CD4-positive, alpha-beta T cell treated with Interleukin-6 at 100 ng/mL for 8 hours (primary cell): ENCODE measurements around the gene IGF1R.
A peak's percentile ranks its signal among the peaks of the same experiment; 100 is the strongest.

Source experiments
- DNase-seq: peaks from one replicate; pipeline ENCODE4 v3.0.0-alpha.2; 2020; ENCODE audit warnings: mixed read lengths, low spot score

The IGF1R gene

DNA sequence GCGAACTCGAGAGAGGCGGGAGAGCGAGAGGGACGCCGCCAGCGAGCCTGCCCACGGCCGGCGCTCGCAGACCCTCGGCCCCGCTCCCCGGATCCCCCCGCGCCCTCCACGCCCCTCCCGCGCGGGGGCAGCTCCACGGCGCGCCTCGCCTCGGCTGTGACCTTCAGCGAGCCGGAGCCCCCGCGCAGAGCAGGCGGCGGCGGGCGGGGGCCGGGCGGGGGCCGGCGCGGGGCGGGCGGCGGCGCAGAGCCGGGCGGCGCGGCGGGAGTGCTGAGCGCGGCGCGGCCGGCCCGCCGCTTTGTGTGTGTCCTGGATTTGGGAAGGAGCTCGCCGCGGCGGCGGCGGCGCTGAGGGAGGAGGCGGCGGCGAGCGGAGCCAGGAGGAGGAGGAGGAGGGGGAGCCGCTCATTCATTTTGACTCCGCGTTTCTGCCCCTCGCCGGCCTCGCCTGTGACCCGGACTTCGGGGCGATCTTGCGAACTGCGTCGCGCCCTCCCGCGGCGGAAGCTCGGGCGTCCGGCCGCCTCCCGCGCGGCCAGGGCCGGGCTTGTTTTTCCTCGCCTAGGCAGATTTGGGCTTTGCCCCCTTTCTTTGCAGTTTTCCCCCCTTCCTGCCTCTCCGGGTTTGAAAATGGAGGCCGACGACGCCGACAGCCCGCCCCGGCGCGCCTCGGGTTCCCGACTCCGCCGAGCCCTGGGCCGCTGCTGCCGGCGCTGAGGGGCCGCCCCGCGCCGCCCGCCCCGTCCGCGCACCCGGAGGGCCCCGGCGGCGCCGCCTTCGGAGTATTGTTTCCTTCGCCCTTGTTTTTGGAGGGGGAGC, 524 bp downstream of the IGF1R start:
- peak; percentile 9 for DNase-seq

- peak; percentile 14 for DNase-seq
These were observed 1.4 kb downstream of the IGF1R start for GRCh38 chr15:98649472-98650416.

DNA sequence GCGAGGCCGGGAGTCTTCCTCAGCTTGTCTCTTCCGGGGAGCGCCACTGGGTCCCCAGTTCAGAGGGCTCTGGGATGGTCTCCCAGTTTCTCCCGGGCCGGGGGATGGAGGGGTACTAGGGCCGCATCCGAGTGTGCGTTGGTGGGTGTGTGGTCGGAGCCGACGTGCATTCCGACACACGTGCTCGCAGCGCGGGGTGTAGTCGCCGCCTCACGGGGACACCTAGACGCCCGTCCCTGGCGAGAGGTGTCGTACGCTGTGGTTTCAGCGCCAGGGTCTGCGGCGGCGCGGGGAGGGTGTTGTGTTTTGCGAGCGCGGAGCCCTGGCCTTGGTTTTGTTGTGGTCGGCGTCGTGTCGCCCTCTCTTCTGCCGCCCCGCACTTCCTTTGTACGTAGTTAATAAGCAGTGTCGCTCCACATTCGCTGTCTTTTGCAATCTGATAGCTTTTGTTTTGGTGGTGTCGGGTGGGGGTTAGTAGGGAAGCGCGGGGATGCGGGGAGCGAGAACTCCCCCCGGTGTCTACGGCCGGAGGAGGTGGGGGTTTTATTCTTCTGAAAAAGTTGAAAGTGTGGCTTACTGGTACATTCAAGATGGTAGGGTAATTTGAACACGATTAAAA, 2.2 kb downstream of the IGF1R start:
- DNase-seq, result peak; percentile 36

DNA sequence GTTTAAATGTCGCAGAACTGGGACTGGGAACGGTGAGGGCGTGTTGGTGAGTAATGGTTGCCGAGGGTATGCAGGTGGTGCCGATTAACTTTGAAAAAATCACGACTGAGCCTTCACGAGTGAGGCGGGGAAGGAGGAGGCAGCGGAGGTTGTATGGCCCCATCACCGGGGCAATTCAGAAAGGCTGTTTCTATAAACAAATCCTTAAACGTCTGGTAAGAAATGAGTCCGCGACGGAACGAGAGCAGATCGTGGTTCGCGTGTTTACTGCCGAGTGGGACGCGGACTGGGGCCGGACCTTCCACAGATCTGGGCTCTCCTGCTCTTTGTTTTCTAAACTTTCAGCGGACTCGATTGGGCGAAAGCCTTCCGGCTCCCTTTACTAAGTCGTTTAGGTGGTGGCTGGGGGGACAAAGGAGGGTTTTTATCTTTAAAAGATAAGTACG, 2.7 kb downstream of the IGF1R start:
- peak; percentile 9 for DNase-seq

DNA sequence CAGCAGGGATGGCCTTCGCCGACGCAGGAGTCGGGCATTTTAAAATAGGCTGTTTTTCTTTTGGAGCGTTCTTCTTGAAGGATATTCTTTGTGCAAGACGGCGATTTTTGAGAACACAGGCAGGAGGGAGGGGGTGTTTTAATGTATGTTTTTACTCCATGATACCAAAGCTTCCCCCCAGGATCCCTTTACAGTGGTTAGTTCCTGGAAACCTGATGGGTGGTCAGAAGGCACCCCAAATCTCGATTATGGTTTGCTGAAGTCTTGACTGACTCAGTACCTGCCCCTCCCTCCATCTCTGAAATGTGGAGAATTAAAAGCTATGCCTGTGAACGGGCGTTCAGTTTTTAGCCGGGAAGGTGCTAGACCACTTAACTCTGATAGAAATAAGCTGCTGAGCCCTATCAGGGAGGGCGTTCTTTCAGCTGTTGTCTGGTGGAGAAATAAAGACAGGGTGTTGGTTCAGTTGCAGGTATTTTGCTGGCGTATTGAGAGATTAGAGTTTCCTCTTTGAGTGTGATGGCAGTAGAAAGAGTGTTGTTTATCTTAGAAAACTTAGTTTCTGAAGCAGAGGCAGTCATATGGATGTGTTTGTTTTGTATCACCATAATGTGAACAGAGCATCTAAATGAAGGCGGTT, 3.4 kb downstream of the IGF1R start:
- peak; percentile 14 for DNase-seq

DNA sequence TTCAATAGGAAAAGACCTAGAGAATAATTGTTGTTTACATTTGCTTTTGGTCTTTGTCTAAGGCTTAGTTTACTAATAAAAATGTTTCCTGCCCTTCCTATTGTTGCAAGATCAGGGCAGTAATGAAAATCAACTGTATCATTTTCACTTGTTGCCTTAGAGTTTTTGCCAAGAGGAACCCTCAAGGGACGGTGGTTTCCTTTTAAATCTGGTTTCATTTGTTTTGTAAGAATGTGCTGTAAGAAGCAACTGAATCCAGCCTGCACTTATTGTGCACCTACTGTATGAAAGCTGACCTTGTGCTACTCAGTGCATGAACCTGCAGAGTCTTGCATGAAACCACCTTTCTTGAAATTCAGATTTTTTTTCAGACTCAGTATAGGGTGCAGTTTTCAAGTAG, 5.3 kb downstream of the IGF1R start:
- no peak for DNase-seq

GRCh38 chr15:98654790-98655360, 6.5 kb downstream of the IGF1R start:
- no peak for DNase-seq

- no peak for DNase-seq
These were observed 7.4 kb downstream of the IGF1R start for GRCh38 chr15:98655732-98656131.

GRCh38 chr15:98657721-98658120, 9.4 kb downstream of the IGF1R start:
- DNase-seq, result no peak

DNA sequence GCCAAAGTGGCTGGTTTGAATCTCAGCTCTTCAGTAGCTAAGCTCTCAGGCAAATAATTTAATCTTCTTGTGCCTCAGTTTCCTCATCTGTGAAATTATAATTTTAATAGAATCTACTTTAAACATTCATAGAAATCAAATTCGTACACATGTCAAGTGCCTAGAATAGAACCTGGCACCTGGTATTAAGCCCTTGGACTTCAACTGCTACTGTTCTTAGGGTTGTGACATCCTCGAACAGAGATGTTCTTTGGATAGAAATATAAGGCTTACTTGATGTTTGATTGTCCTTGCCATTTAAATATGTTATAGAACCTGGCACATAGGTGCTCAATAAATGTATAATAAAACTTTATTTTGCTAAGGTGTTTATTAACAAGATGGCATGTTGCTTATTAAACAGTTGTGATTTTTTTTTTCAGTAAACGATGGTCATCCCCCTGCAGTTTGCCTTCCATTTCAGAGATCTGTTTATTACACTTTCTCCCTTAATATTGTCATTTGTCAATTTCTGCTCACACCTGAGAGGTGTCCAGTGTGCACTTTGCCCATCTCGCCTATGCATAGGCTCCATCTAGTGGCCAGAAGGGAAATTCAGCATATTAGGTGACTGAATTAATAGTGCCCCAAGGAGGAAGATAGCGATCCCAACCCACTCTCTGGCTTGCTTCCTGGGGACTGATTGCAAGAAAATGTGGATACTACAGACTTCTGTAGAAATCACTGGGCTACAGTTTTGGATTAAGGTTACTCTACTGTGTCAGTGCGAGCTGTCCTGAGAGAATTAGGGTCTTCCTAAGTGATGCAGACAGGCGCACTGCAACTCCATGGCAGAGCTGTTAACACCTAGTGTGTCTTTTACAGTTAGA, 10.7 kb downstream of the IGF1R start:
- DNase-seq, result peak; percentile 46

DNA sequence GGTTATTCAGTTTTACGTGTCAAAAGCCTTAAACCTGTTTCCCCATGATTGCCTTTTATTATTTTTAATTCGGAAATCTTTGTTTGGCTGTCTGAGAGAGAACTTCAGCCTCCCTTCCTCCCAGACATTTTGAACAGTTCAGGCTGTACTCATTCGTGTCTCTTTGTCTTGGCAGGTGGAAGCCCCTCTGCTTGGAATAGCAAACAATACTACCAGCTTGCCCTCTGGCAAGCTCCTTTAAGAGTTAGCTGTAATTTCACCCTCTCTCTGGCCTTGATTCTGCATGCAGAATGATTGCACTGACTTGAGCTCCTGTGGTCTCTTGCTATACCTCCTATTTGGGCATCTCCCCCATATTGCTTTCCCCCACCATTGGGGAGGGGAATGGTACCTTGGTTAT, 11.7 kb downstream of the IGF1R start:
- no peak for DNase-seq

- no peak for DNase-seq
These were observed 14.7 kb downstream of the IGF1R start for GRCh38 chr15:98663045-98663444.

GRCh38 chr15:98663606-98664005, 15.3 kb downstream of the IGF1R start:
- DNase-seq, result no peak

DNA sequence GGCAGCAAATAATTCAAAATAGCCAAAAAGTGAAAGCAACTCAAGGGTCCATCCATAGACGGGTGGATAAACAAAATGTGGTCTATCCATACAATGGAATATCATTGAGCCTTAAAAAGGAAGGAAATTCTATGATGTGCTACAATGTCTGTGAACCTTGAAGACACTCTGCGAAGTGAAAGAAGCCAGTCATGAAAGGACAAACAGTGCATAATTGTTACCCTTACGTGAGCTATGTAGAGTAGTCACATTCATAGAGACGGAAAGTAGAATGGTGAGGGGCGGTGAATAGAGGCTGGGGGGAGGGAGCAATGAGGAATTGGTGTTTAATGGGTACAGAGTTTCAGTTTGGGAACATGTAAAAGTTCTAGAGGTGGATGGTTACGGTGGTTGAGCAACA, 18.1 kb downstream of the IGF1R start:
- no peak for DNase-seq

GRCh38 chr15:98666841-98667240, 18.5 kb downstream of the IGF1R start:
- DNase-seq, result no peak

- DNase-seq, result no peak
These were observed 19.3 kb downstream of the IGF1R start for GRCh38 chr15:98667521-98668179.

DNA sequence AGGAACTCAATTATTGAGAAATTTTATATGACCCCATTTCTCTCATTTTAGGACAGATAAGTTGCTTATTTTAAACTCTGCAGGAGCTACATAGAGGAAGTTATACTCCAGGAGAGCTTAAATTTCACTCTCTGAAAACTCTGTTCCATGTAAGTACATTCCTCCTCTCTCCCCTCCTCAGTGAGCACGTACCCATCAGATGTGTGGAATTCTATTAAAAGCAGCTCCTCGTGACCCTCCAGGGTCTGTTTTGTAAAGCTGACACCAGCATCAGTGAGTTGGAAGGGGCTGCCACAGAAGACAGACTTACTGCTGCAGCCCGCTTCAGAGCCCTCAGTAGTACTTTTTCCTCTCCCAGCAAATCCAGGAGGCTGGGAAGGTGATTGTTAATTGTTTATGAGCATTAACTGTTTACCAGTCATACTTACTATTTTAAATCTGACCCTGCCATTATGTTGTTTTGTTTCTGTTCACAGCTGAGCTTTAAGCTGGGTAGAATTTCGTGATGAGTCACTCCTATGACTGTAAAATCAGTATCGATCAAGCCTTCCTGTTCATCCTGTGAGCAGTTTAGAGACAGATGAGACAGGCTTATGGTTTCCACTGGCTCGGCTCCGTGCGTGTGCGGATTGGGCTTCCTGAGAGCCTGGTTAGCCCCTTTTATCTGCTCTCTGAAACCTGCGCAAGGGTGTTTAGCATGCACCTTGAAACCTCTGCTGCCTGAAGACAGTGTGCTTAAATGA, 20.4 kb downstream of the IGF1R start:
- DNase-seq, result peak; percentile 29

GRCh38 chr15:98669638-98670037, 21.3 kb downstream of the IGF1R start:
- no peak for DNase-seq
